Stimulated activated CD4-positive, alpha-beta T cell treated with anti-CD3 and anti-CD28 coated beads, TNF-alpha, amount 100 ng/mL, for 1 hour (primary cell): ENCODE data around the gene STPG1.
"Not testable (repeated sequence)": the region's sequence is repeated elsewhere in the genome, so short reads cannot be mapped to it uniquely, and the experiment has no call there.

Experiments
- DNase-seq, 3 donors: peaks; one replicate each; pipeline ENCODE4 v3.0.0-alpha.2; 2020; ENCODE audit warnings: low read depth in 3 of 3, low spot score in 1 of 3

The STPG1 gene

GRCh38 chr1:24413350-24414163 lies at the start of gene STPG1:
Gene STPG1 (minus strand): TSS chr1:24413782. CDS start chr1:24401388, 12,394 bp downstream.
- DNase-seq = peak; percentile 24 to 59 (median 52)

GRCh38 chr1:24462128-24462527 lies 48.5 kb upstream of the STPG1 start:
- DNase-seq = not testable (repeated sequence)

GRCh38 chr1:24459551-24460266 lies 46.1 kb upstream of the STPG1 start:
- no peak for DNase-seq

GRCh38 chr1:24457866-24458265 lies 44.3 kb upstream of the STPG1 start:
- no peak for DNase-seq

- no peak for DNase-seq
Observed at GRCh38 chr1:24455272-24455671, 41.7 kb upstream of the STPG1 start.

- DNase-seq = no peak
Observed at GRCh38 chr1:24454673-24455072, 41.1 kb upstream of the STPG1 start.

GRCh38 chr1:24452922-24453485 lies 39.4 kb upstream of the STPG1 start:
- no peak for DNase-seq

- no peak for DNase-seq
Observed at GRCh38 chr1:24451746-24452145, 38.2 kb upstream of the STPG1 start.

GRCh38 chr1:24450857-24451397 lies 37.3 kb upstream of the STPG1 start:
- DNase-seq = no peak

GRCh38 chr1:24450316-24450715 lies 36.7 kb upstream of the STPG1 start:
- no peak for DNase-seq

- DNase-seq = not testable (repeated sequence)
Observed at GRCh38 chr1:24446446-24446845, 32.9 kb upstream of the STPG1 start.

GRCh38 chr1:24443241-24443656 lies 29.7 kb upstream of the STPG1 start:
- no peak for DNase-seq

GRCh38 chr1:24442764-24443163 lies 29.2 kb upstream of the STPG1 start:
- no peak for DNase-seq

- DNase-seq = no peak
Observed at GRCh38 chr1:24441996-24442668, 28.6 kb upstream of the STPG1 start.

- DNase-seq = no peak
Observed at GRCh38 chr1:24441480-24441879, 27.9 kb upstream of the STPG1 start.

- DNase-seq = no peak
Observed at GRCh38 chr1:24440436-24440835, 26.9 kb upstream of the STPG1 start.

GRCh38 chr1:24438423-24438901 lies 24.9 kb upstream of the STPG1 start:
- no peak for DNase-seq

- no peak for DNase-seq
Observed at GRCh38 chr1:24437631-24438396, 24.2 kb upstream of the STPG1 start.

GRCh38 chr1:24435782-24436365 lies 22.3 kb upstream of the STPG1 start:
- DNase-seq = no peak

- no peak for DNase-seq
Observed at GRCh38 chr1:24427545-24427862, 13.9 kb upstream of the STPG1 start.
